Lower leg skin (tissue), 3 donors: ENCODE measurements around the gene AMH.

Source experiments
- CTCF ChIP-seq, 3 donors: fragments of 450-650 bp; IDR thresholded peaks; one replicate each; pipeline ENCODE4 v1.5.1; 2016; ENCODE audit warnings: antibody characterized with exemption in 3 of 3, mild to moderate bottlenecking in 3 of 3, moderate library complexity in 2 of 3
- POLR2A ChIP-seq, 2 donors: fragments of 450-650 bp; IDR thresholded peaks; one replicate each; pipeline ENCODE4 v1.6.1; 2016 to 2017; ENCODE audit warnings: antibody characterized with exemption in 2 of 2, mild to moderate bottlenecking in 1 of 2, moderate library complexity in 1 of 2

- TF ChIP-seq CTCF (IDR thresholded peaks at IDR 0.05) = no peak
- TF ChIP-seq POLR2A (IDR thresholded peaks at IDR 0.05) = no peak
Measured at GRCh38 chr19:2287585-2288337, 38.6 kb downstream of the AMH start.
